Islet precursor cell (in vitro differentiated cells): ENCODE measurements around the gene SLC19A1.

ENCODE experiments used
- DNase-seq: peaks from one replicate; pipeline ENCODE4 v3.0.0-alpha.2; 2018

The SLC19A1 gene

DNA sequence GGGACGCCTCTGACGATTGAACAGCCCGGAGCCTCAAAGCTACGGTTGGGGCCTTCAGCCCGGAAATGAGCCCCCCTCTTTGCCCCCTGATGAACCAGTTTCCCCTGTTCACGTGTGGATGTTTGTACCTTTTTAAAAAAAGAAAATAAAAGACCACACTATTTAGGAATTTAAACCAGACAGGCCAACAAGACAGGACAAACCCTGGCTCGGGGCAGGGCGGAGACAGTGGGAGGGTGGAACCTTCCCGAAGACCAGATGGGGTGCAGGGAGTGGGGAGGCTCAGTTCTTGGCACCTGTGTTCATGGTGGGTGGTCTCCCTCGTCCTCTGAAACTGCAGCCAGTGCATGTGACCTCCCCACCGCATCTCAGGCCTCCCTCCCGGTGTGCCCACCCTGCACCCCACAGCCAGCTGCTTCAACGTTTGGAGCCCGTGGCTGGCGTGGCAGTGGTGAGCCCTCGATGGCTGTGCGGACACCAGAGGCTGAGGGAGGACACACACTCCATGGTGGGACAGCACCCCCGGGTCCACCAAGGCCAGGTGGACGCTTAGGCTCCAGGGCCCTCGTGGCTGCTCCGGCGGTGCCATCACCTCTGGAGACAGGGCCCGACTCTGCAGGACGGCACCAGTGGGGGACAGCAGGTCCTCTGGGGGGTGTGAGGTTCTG is 91.7 kb downstream of the SLC19A1 start:
- no peak for DNase-seq

GRCh38 chr21:45449658-45450422 is 92.4 kb downstream of the SLC19A1 start:
- DNase-seq: no peak

DNA sequence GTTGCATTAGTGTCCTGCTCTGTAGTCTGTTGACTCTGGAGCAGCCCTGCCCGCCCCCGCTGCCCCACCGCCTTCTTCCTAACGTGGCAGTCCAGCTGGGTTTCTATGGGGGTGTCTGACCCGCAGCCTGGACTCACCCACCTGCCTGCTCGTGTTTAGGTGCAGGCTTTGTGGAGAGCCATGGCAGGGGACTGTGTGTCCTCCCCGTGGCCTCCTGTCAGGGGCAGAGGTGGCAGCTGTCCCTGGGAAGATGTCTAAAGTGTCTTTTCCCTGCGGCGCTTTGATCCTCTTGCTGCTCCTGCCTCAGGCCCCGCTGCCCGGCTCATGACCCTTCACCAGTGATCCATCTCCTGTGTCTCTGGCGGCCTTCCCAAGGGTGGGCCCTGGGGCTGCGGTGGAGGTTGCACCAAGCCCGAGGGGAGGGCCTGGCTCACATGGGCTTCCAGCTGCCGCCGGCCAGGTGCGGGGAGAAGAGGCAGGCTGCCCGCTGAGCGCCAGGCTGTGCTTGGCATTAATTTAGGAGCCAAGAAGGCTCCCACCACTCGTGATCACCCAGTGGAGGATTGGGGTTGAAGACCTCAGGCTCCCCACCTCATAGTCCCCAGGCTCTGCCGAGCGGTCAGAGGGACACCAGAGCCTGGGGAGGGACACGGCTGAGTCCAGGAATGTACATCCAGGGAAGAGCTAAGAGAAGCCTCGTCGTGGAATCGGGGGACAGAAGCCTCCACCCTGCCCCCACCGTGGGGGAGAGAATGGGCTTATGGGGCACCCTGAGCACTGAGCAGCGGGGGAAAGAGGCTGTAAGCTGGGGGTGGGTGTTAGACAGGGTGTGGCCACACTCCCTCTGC is 93.2 kb downstream of the SLC19A1 start:
- DNase-seq: no peak

DNA sequence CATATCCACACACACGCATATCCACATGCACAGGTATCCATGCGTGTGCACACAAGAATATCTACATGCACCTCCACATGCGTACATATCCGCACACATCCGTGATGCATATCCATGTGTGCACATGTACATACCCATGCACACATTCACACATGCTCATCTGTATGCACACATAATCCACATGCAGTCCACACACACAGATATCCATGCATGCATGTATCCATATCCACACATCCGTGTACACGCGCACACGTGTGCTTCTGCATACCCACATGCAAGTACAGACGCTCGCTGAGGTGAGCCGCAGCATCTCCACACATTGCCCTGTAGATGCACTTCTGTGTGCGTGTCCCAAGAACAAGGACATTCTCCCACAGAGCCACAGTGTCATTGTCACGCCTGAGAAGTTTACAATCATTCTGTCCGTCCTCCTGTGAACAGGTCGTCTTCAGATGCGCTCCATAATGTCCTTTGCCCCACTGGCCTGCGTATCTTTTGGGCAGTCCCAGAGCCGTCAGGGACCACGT is 93.9 kb downstream of the SLC19A1 start:
- no peak for DNase-seq
